Neural crest cell (in vitro differentiated cells): ENCODE data around the gene ZFYVE26. TPM values are rescaled to one million over a fixed set of nuclear protein-coding genes. Genes with fewer than 3 reads are reported as not detected.
"Not testable (repeated sequence)": the region's sequence is repeated elsewhere in the genome, so short reads cannot be mapped to it uniquely, and the experiment has no call there.

Experiments used
- DNase-seq: peaks from one replicate; pipeline ENCODE4 v3.0.0; 2021; ENCODE audit warnings: low read depth, mixed read lengths, low spot score
- H3K27ac Mint-ChIP-seq: one replicate; pipeline ENCODE4 v1.8.0; 2021; ENCODE audit warnings: mild to moderate bottlenecking, mixed read lengths; ENCODE audit not compliant: unreplicated experiment
- H3K27me3 Mint-ChIP-seq: 2 replicates; pipeline ENCODE4 v1.8.0; 2021; ENCODE audit warnings: low read depth, mild to moderate bottlenecking, mixed read lengths
- H3K36me3 Mint-ChIP-seq: 2 replicates; pipeline ENCODE4 v1.8.0; 2021; ENCODE audit warnings: low read depth, mild to moderate bottlenecking, mixed read lengths
- H3K4me1 Mint-ChIP-seq: 2 replicates; pipeline ENCODE4 v1.8.0; 2021; ENCODE audit warnings: mixed read lengths
- H3K4me3 Mint-ChIP-seq: one replicate; pipeline ENCODE4 v1.8.0; 2021; ENCODE audit warnings: mild to moderate bottlenecking, mixed read lengths
- H3K9me3 Mint-ChIP-seq: 2 replicates; pipeline ENCODE4 v1.8.0; 2021; ENCODE audit warnings: mixed read lengths
- total RNA-seq: library from RNA; stranded (reverse); gene quantifications from 2 replicates; pipeline ENCODE4 v1.2.1, GENCODE V29; 2021
- TF ChIP-seq, protein P1 (sequence below): fragments of 200-600 bp; sonication (generic); conservative IDR thresholded peaks from 2 replicates; pipeline ENCODE4 v1.5.0; 2021; ENCODE audit warnings: antibody characterized with exemption, mild to moderate bottlenecking

ZFYVE26 gene
- total RNA-seq, 1 donor from 2014 or later: 24.3 TPM

DNA sequence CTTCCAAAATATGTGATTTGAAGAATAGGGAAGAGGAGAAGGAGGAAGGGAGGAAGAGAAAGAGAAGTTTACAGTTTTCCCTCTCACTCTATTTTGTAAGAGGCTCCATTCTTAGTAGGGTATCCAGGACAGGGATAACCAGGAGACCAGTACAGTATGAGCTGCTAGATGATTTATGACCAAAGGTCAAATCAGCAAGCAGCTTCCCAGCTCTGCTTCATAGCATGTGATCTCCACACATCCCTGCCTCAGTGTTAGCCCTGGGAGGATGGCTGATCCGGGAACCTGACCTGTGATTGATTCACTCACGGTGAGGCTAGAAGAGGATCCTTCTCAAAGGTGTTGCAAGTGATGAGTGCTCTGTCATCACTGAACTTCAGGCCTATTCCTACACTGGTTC, 98.1 kb downstream of the ZFYVE26 start:
- Mint-ChIP-seq H3K36me3 (no peaks in the 10 kb centered on the region), H3K4me1 (no peaks in the 10 kb centered on the region), H3K9me3 (no peaks in the 10 kb centered on the region), H3K4me3 (no peak overlapping the region), H3K27ac (no peak overlapping the region), H3K27me3 (peaks cover 22% of the 10 kb centered on the region)
- TF ChIP-seq, protein P1, sequence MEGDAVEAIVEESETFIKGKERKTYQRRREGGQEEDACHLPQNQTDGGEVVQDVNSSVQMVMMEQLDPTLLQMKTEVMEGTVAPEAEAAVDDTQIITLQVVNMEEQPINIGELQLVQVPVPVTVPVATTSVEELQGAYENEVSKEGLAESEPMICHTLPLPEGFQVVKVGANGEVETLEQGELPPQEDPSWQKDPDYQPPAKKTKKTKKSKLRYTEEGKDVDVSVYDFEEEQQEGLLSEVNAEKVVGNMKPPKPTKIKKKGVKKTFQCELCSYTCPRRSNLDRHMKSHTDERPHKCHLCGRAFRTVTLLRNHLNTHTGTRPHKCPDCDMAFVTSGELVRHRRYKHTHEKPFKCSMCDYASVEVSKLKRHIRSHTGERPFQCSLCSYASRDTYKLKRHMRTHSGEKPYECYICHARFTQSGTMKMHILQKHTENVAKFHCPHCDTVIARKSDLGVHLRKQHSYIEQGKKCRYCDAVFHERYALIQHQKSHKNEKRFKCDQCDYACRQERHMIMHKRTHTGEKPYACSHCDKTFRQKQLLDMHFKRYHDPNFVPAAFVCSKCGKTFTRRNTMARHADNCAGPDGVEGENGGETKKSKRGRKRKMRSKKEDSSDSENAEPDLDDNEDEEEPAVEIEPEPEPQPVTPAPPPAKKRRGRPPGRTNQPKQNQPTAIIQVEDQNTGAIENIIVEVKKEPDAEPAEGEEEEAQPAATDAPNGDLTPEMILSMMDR: no peak
- no peak for DNase-seq

DNA sequence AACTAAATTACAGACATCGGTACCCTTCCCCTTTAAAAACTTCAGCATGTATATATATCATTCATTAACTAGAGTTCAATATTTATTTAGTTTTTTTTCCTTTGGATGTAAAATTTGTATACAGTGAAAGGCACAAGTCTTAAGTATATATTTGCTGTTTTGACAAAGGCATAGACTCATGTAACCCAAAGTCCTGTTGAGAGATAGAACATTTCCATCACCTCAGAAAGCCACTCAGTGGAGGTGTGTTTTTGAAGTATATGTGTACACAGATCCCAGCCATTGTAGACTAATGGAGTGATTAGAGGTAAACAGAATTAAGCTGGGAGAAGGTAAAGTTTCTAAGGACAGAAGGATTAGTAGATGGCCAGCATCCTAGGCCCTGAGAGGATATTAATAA, 99.3 kb downstream of the ZFYVE26 start:
- Mint-ChIP-seq H3K4me1 (no peaks in the 10 kb centered on the region), H3K9me3 (no peaks in the 10 kb centered on the region), H3K4me3 (no peak overlapping the region), H3K27me3 (peaks cover 13% of the 10 kb centered on the region), H3K36me3 (no peaks in the 10 kb centered on the region), H3K27ac (no peak overlapping the region)
- TF ChIP-seq, protein P1: no peak
- DNase-seq: no peak

DNA sequence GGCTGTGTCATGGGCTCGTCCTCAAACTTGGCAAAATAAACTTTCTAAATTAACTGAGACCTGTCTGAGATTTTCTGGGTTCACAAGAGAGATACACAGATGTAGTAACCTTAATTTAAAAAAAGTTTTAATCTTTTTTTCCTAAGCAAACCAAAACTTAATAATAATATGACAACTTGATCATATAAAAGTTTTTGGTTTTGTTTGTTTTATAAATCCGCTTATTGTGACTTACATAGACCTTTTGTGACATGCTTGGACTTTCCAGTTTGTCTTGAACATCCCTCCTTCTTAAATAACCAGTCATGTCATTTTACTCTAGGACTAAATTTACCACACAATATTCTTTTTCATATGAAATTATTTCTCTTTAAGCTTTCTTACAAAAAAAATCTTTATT, 106.2 kb downstream of the ZFYVE26 start:
- Mint-ChIP-seq H3K27ac (no peak overlapping the region), H3K36me3 (peaks cover 3% of the 10 kb centered on the region), H3K4me1 (peaks cover 1% of the 10 kb centered on the region), H3K4me3 (no peak overlapping the region), H3K27me3 (no peaks in the 10 kb centered on the region), H3K9me3 (peaks cover 8% of the 10 kb centered on the region)
- TF ChIP-seq, protein P1: no peak
- no peak for DNase-seq

DNA sequence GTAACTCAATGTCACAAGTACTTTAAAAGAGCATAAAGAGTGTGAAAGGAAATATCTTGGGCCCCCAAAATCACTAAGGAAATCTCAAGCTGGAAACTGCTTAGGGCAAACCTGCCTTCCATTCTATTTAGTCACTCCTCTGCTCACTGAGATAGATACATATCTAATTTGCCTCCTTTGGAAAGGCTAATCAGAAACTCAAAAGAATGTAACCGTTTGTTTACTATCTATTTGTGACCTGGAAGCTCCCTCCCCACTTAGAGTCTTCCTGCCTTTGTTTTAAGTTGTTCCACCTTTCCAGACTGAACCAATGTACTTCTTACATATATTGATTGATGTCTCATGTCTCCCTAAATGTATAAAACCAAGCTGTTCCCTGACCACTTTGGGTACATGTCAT, 106.6 kb downstream of the ZFYVE26 start:
- H3K4me1 Mint-ChIP-seq, H3K36me3 Mint-ChIP-seq, H3K27ac Mint-ChIP-seq, H3K9me3 Mint-ChIP-seq, H3K27me3 Mint-ChIP-seq, DNase-seq, H3K4me3 Mint-ChIP-seq: not testable (repeated sequence)

DNA sequence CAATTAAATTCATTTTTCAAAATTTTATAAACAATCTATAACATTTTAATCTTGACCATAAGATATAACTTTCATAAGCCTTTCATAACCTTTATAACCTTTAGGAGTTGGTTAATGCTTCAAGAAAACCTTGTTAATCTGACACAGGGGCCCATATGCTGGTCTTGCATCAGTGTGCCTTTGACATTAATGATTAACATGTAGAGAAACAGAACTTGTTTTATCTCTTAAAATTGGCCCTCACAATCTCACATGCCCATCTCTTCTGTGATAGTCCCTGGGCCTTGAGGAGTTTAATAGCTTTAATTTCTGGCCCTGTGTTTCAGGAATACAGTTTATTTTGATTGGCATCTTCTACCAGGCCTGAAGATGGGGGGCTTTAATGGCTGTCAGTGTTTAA, 107.0 kb downstream of the ZFYVE26 start:
- H3K4me3 Mint-ChIP-seq, DNase-seq, H3K27me3 Mint-ChIP-seq, H3K4me1 Mint-ChIP-seq, H3K27ac Mint-ChIP-seq, H3K9me3 Mint-ChIP-seq, H3K36me3 Mint-ChIP-seq: not testable (repeated sequence)

DNA sequence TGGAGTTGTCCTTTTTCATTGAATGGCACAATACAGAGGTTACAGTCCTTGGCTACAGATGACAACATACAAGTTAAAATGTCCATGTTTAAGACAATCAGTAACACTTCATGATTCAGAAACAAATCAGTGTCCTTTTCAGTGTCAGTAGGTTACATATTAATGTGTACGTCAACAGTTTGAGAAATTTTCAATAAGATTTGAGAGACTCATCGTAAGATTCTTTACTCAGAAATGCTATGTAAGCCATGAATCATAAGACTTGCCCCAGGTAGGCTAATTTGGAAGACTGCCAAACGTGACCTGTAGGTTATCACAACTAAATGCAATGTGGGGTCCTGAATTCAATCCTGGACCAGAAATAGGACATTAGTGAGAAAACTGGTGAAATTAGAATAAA, 111.2 kb downstream of the ZFYVE26 start:
- no peak for DNase-seq
- Mint-ChIP-seq H3K4me1 (peaks cover 14% of the 10 kb centered on the region), H3K36me3 (no peaks in the 10 kb centered on the region), H3K9me3 (peaks cover 5% of the 10 kb centered on the region), H3K27me3 (no peaks in the 10 kb centered on the region), H3K27ac (no peak overlapping the region), H3K4me3 (no peak overlapping the region)
- TF ChIP-seq, protein P1: no peak

DNA sequence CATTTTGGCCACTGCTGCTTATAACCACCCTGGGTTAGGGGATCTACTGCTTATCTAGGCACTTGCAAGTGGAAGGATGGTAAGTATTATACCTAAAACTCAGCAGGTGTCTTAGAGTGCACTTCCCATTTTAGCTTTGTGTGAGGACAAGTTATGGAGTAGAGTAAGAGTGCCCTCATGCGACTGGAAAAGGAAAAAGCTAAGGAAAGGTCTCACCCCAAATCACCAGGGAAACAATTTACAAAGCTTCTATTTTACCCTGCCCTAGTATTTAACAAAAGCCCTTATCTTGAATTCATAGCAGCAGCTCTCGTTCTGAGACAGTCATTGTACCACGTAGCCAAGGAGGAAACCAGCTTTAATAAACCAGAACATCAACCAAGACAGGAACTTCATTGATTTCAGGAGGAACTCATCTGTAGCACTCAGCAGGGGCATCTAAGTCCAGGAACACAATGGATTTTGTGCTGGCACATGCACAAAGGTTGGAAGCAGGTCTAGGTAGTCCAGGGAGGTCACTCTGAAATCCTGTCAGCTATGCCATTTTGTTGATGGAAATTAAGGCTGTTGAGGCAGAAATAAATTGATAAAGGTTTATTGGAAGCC, 111.8 kb downstream of the ZFYVE26 start:
- DNase-seq: peak; percentile 30
- H3K27me3 Mint-ChIP-seq: no peaks in the 10 kb centered on the region
- peaks cover 5% of the 10 kb centered on the region for H3K9me3 Mint-ChIP-seq
- TF ChIP-seq, protein P1: peak; percentile 78
- no peak overlapping the region for H3K4me3 Mint-ChIP-seq
- no peaks in the 10 kb centered on the region for H3K36me3 Mint-ChIP-seq
- H3K4me1 Mint-ChIP-seq: peaks cover 14% of the 10 kb centered on the region
- H3K27ac Mint-ChIP-seq: no peak overlapping the region
